HG03354 (cell line): ENCODE data around the gene ADPRS.

Source experiments
- ATAC-seq: cut with Tn5 transposase; IDR thresholded peaks from one replicate; pipeline ENCODE4 v1.9.1; 2021; ENCODE audit warnings: mild to moderate bottlenecking; ENCODE audit not compliant: unreplicated experiment, poor library complexity, severe bottlenecking

The ADPRS gene

GRCh38 chr1:36101546-36101945 is 12.9 kb downstream of the ADPRS start:
- no peak for ATAC-seq

- no peak for ATAC-seq
Observed at GRCh38 chr1:36106269-36106668, 17.6 kb downstream of the ADPRS start.

- ATAC-seq: no peak
Observed at GRCh38 chr1:36107394-36107793, 18.7 kb downstream of the ADPRS start.

GRCh38 chr1:36108314-36108713 is 19.6 kb downstream of the ADPRS start:
- no peak for ATAC-seq

GRCh38 chr1:36109041-36109679 is 20.5 kb downstream of the ADPRS start:
- no peak for ATAC-seq

GRCh38 chr1:36111151-36111550 is 22.5 kb downstream of the ADPRS start:
- ATAC-seq: no peak

- no peak for ATAC-seq
Observed at GRCh38 chr1:36112823-36113222, 24.1 kb downstream of the ADPRS start.

- no peak for ATAC-seq
Observed at GRCh38 chr1:36114371-36114770, 25.7 kb downstream of the ADPRS start.

GRCh38 chr1:36115200-36115669 is 26.5 kb downstream of the ADPRS start:
- ATAC-seq: no peak

- ATAC-seq: no peak
Observed at GRCh38 chr1:36115931-36116330, 27.2 kb downstream of the ADPRS start.

GRCh38 chr1:36116901-36117300 is 28.2 kb downstream of the ADPRS start:
- ATAC-seq: no peak

GRCh38 chr1:36118447-36119204 is 29.9 kb downstream of the ADPRS start:
- ATAC-seq: no peak

- no peak for ATAC-seq
Observed at GRCh38 chr1:36119456-36119855, 30.8 kb downstream of the ADPRS start.

GRCh38 chr1:36122062-36123030 is 33.7 kb downstream of the ADPRS start:
- no peak for ATAC-seq

GRCh38 chr1:36123356-36123755 is 34.7 kb downstream of the ADPRS start:
- no peak for ATAC-seq

GRCh38 chr1:36124404-36125128 is 35.9 kb downstream of the ADPRS start:
- no peak for ATAC-seq

GRCh38 chr1:36125129-36125991 is 36.7 kb downstream of the ADPRS start, which contains the start of gene COL8A2:
COL8A2 (minus strand) TSS chr1:36125222; CDS start chr1:36100242, 24,980 bp downstream.
- no peak for ATAC-seq

- ATAC-seq: no peak
Observed at GRCh38 chr1:36126005-36126716, 37.5 kb downstream of the ADPRS start.
